Mesenchymal stem cell (in vitro differentiated cells and primary cell): ENCODE results near the gene CCDC24.
A peak's percentile ranks its signal among the peaks of the same experiment; 100 is the strongest.

ENCODE experiments used
- DNase-seq: peaks from one replicate; pipeline ENCODE4 v3.0.0-alpha.2; 2013
- H2AFZ ChIP-seq: one replicate; pipeline ENCODE4 v1.6.1; 2013; ENCODE audit warnings: low read depth, mild to moderate bottlenecking, control low read depth, inconsistent platforms, low read length, moderate library complexity
- H2AK5ac ChIP-seq: 2 replicates; pipeline ENCODE4 v1.6.1; 2013; ENCODE audit warnings: low read length, moderate library complexity, mild to moderate bottlenecking, inconsistent platforms; ENCODE audit not compliant: severe bottlenecking
- H2BK120ac ChIP-seq: one replicate; pipeline ENCODE4 v1.6.1; 2013; ENCODE audit warnings: low read depth, mild to moderate bottlenecking, inconsistent platforms, low read length, moderate library complexity
- H2BK12ac ChIP-seq, 2 experiments: one replicate each; pipeline ENCODE4 v1.6.1; 2013; ENCODE audit warnings: inconsistent platforms in 2 of 2, low read length in 2 of 2, mild to moderate bottlenecking in 2 of 2, moderate library complexity in 2 of 2, control low read depth in 1 of 2
- H2BK15ac ChIP-seq: one replicate; pipeline ENCODE4 v1.6.1; 2013; ENCODE audit warnings: mild to moderate bottlenecking, low read depth, inconsistent platforms; ENCODE audit not compliant: poor library complexity, severe bottlenecking
- H2BK5ac ChIP-seq: 2 replicates; pipeline ENCODE4 v1.6.1; 2013; ENCODE audit warnings: low read depth, mild to moderate bottlenecking, low read length, control low read depth, inconsistent platforms; ENCODE audit not compliant: poor library complexity, severe bottlenecking
- H3K14ac ChIP-seq, 2 experiments: one replicate each; pipeline ENCODE4 v1.6.1; 2013; ENCODE audit warnings: inconsistent platforms in 2 of 2, low read length in 2 of 2, control low read depth in 1 of 2, mild to moderate bottlenecking in 1 of 2, moderate library complexity in 1 of 2
- H3K18ac ChIP-seq, 2 experiments: one replicate each; pipeline ENCODE4 v1.6.1; 2013; ENCODE audit warnings: inconsistent platforms in 2 of 2, low read length in 2 of 2, control low read depth in 1 of 2, low read depth in 1 of 2, mild to moderate bottlenecking in 1 of 2
- H3K23ac ChIP-seq, 2 experiments: one replicate each; pipeline ENCODE4 v1.6.1; 2013; ENCODE audit warnings: inconsistent platforms in 2 of 2, low read length in 2 of 2, mild to moderate bottlenecking in 2 of 2, moderate library complexity in 2 of 2, control low read depth in 1 of 2
- H3K27ac ChIP-seq: 2 replicates; pipeline ENCODE4 v1.5.1; 2013; ENCODE audit warnings: mild to moderate bottlenecking, moderate library complexity, low read length, control low read depth, inconsistent platforms; ENCODE audit not compliant: poor library complexity, severe bottlenecking
- H3K27me3 ChIP-seq, 2 experiments: 2 replicates each; pipeline versions ENCODE4 v1.6.1 to v1.7.0; 2013; ENCODE audit warnings: low read length in 2 of 2, mild to moderate bottlenecking in 2 of 2, moderate library complexity in 2 of 2, control low read depth in 1 of 2, inconsistent platforms in 1 of 2; ENCODE audit not compliant: control insufficient read depth in 1 of 2, insufficient read depth in 1 of 2
- H3K36me3 ChIP-seq, 2 experiments: 2 replicates each; pipeline versions ENCODE4 v1.6.1 to v1.7.0; 2013; ENCODE audit warnings: low read length in 2 of 2, control low read depth in 1 of 2, inconsistent platforms in 1 of 2, low read depth in 1 of 2, mild to moderate bottlenecking in 1 of 2; ENCODE audit not compliant: insufficient read depth in 2 of 2, control insufficient read depth in 1 of 2
- H3K4ac ChIP-seq, 2 experiments: one replicate each; pipeline ENCODE4 v1.6.1; 2013; ENCODE audit warnings: inconsistent platforms in 2 of 2, low read length in 2 of 2, mild to moderate bottlenecking in 2 of 2, moderate library complexity in 2 of 2, control low read depth in 1 of 2, low read depth in 1 of 2
- H3K4me1 ChIP-seq: 2 replicates; pipeline ENCODE4 v1.6.1; 2013; ENCODE audit warnings: low read depth, low read length, control low read depth; ENCODE audit not compliant: control insufficient read depth, insufficient read depth
- H3K4me2 ChIP-seq: 2 replicates; pipeline ENCODE4 v1.6.1; 2013; ENCODE audit warnings: low read length, mild to moderate bottlenecking, inconsistent platforms; ENCODE audit not compliant: poor library complexity, severe bottlenecking
- H3K4me3 ChIP-seq, 2 experiments: 2 replicates each; pipeline versions ENCODE4 v1.5.1 to v1.7.0; 2013; ENCODE audit warnings: low read length in 2 of 2, mild to moderate bottlenecking in 2 of 2, control low read depth in 1 of 2, low read depth in 1 of 2; ENCODE audit not compliant: insufficient read depth in 1 of 2
- H3K79me1 ChIP-seq: replicated peaks from 2 replicates; pipeline ENCODE4 v1.6.1; 2013; ENCODE audit warnings: mild to moderate bottlenecking, control low read depth, low read length, inconsistent platforms; ENCODE audit not compliant: poor library complexity, severe bottlenecking
- H3K9ac ChIP-seq: 2 replicates; pipeline ENCODE4 v1.7.0; 2013; ENCODE audit warnings: mild to moderate bottlenecking, low read length, moderate library complexity
- H3K9me3 ChIP-seq: 2 replicates; pipeline ENCODE4 v1.7.0; 2013; ENCODE audit warnings: mild to moderate bottlenecking, low read length; ENCODE audit not compliant: control insufficient read depth
- H4K8ac ChIP-seq: one replicate; pipeline ENCODE4 v1.6.1; 2013; ENCODE audit warnings: inconsistent platforms, mild to moderate bottlenecking, low read length, moderate library complexity
- H4K91ac ChIP-seq: one replicate; pipeline ENCODE4 v1.6.1; 2013; ENCODE audit warnings: mild to moderate bottlenecking, low read length, inconsistent platforms
- WGBS: methylation state at CpG from one replicate; pipeline ENCODE4 v1.1.7; 2013; ENCODE audit warnings: mixed read lengths; 5-methylcytosine and 5-hydroxymethylcytosine counted together

CCDC24 gene

GRCh38 chr1:43997295-43997999, 6.0 kb downstream of the CCDC24 start:
- Histone ChIP-seq H3K9ac (no peak overlapping the region), H3K36me3 (peaks cover 0 to 42% of the 10 kb centered on the region in 2 experiments), H3K23ac (no peak overlapping the region), H2AK5ac (no peak overlapping the region), H3K18ac (peak overlapping the region in 1 of 2 experiments; percentile 71), H2BK120ac (no peak overlapping the region), H3K9me3 (no peaks in the 10 kb centered on the region), H3K4me1 (peaks cover 5% of the 10 kb centered on the region), H3K4me2 (no peak overlapping the region), H3K4ac (no peak overlapping the region), H4K91ac (no peak overlapping the region), H4K8ac (peak overlapping the region; percentile 73), H2BK15ac (no peak overlapping the region), H2BK5ac (no peak overlapping the region), H3K27me3 (no peaks in the 10 kb centered on the region), H2AFZ (no peak overlapping the region), H3K79me1 (no peaks in the 10 kb centered on the region), H3K27ac (no peak overlapping the region), H2BK12ac (no peak overlapping the region), H3K4me3 (no peak overlapping the region), H3K14ac (peak overlapping the region in 1 of 2 experiments; percentile 55)
- DNase-seq, result no peak
- 89% methylated on average over 22 of the region's 22 CpGs for WGBS

- Histone ChIP-seq H4K91ac (no peak overlapping the region), H2BK120ac (no peak overlapping the region), H3K4me1 (peaks cover 3% of the 10 kb centered on the region), H3K18ac (no peak overlapping the region), H3K9ac (no peak overlapping the region), H3K14ac (no peak overlapping the region), H3K4ac (no peak overlapping the region), H2AFZ (no peak overlapping the region), H3K9me3 (no peaks in the 10 kb centered on the region), H3K27me3 (no peaks in the 10 kb centered on the region), H4K8ac (no peak overlapping the region), H2BK5ac (no peak overlapping the region), H2AK5ac (no peak overlapping the region), H2BK15ac (no peak overlapping the region), H2BK12ac (peak overlapping the region in 1 of 2 experiments; percentile 37), H3K36me3 (peaks cover 0 to 47% of the 10 kb centered on the region in 2 experiments), H3K4me2 (no peak overlapping the region), H3K79me1 (no peaks in the 10 kb centered on the region), H3K4me3 (no peak overlapping the region), H3K27ac (no peak overlapping the region), H3K23ac (no peak overlapping the region)
- no peak for DNase-seq
- WGBS, result 95% methylated on average over 11 of the region's 11 CpGs
Measured at GRCh38 chr1:43998000-43998378, 6.6 kb downstream of the CCDC24 start.

- Histone ChIP-seq H2BK12ac (no peak overlapping the region), H2BK5ac (no peak overlapping the region), H4K91ac (peak overlapping the region; percentile 62), H2AFZ (no peak overlapping the region), H3K27me3 (no peaks in the 10 kb centered on the region), H2BK120ac (no peak overlapping the region), H3K36me3 (peaks cover 0 to 47% of the 10 kb centered on the region in 2 experiments), H2AK5ac (no peak overlapping the region), H2BK15ac (no peak overlapping the region), H3K23ac (no peak overlapping the region), H3K4me3 (no peak overlapping the region), H3K18ac (no peak overlapping the region), H3K79me1 (no peaks in the 10 kb centered on the region), H3K9me3 (no peaks in the 10 kb centered on the region), H3K4ac (no peak overlapping the region), H3K9ac (no peak overlapping the region), H3K4me1 (peaks cover 3% of the 10 kb centered on the region), H3K4me2 (no peak overlapping the region), H3K14ac (no peak overlapping the region), H4K8ac (no peak overlapping the region), H3K27ac (no peak overlapping the region)
- WGBS, result 96% methylated on average over 8 of the region's 8 CpGs
- DNase-seq, result no peak
Measured at GRCh38 chr1:43999455-43999854, 8.1 kb downstream of the CCDC24 start.

GRCh38 chr1:44000122-44000665, 8.8 kb downstream of the CCDC24 start:
- no peak overlapping the region for H2BK15ac ChIP-seq
- no peak overlapping the region for H2BK5ac ChIP-seq
- no peak overlapping the region for H3K4me3 ChIP-seq
- no peak overlapping the region for H4K8ac ChIP-seq
- H2AFZ ChIP-seq, result no peak overlapping the region
- no peak overlapping the region for H3K18ac ChIP-seq
- no peak overlapping the region for H3K9ac ChIP-seq
- WGBS, result 78% methylated on average over 8 of the region's 8 CpGs
- DNase-seq, result no peak
- peaks cover 0 to 47% of the 10 kb centered on the region in 2 experiments for H3K36me3 ChIP-seq
- H2AK5ac ChIP-seq, result no peak overlapping the region
- no peak overlapping the region for H2BK120ac ChIP-seq
- no peak overlapping the region for H3K23ac ChIP-seq
- no peak overlapping the region for H2BK12ac ChIP-seq
- H3K4ac ChIP-seq, result no peak overlapping the region
- no peaks in the 10 kb centered on the region for H3K79me1 ChIP-seq
- no peaks in the 10 kb centered on the region for H3K9me3 ChIP-seq
- no peak overlapping the region for H4K91ac ChIP-seq
- H3K27me3 ChIP-seq, result no peaks in the 10 kb centered on the region
- no peak overlapping the region for H3K27ac ChIP-seq
- H3K4me2 ChIP-seq, result no peak overlapping the region
- no peak overlapping the region for H3K14ac ChIP-seq
- no peaks in the 10 kb centered on the region for H3K4me1 ChIP-seq
